ENCODE measurements around the gene PPEF1.

DNA sequence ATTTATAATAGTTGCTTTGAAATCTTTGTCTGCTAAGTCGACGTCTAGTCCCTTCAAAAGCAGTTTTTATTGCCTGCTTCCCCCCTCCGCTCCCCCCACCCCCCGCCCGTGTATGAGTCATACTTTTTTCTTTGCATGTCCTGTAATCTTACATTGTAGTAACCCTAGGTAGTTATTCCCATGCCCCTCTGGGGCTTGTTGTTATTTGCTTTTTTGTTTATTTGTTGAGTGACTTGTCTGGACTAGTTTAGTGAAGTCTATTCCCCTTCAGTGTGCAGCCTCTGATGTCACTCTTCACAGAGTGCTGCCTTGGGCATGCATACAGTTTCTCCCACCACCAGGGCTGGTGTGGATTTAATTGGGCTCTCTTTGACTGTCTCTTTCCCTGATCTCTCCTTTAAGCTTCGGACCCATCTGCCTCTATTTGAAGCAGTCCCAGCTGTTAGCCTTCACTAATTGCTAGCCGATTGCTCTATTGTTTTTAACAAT is 86.2 kb downstream of the PPEF1 start:
- TF ChIP-seq, protein P1, sequence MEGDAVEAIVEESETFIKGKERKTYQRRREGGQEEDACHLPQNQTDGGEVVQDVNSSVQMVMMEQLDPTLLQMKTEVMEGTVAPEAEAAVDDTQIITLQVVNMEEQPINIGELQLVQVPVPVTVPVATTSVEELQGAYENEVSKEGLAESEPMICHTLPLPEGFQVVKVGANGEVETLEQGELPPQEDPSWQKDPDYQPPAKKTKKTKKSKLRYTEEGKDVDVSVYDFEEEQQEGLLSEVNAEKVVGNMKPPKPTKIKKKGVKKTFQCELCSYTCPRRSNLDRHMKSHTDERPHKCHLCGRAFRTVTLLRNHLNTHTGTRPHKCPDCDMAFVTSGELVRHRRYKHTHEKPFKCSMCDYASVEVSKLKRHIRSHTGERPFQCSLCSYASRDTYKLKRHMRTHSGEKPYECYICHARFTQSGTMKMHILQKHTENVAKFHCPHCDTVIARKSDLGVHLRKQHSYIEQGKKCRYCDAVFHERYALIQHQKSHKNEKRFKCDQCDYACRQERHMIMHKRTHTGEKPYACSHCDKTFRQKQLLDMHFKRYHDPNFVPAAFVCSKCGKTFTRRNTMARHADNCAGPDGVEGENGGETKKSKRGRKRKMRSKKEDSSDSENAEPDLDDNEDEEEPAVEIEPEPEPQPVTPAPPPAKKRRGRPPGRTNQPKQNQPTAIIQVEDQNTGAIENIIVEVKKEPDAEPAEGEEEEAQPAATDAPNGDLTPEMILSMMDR (IDR thresholded peaks at IDR 0.05): no peak
- no peak for TF ChIP-seq POLR2A (IDR thresholded peaks at IDR 0.05)
